HG02759 (cell line): ENCODE measurements around the gene CALHM6.
"Not testable (repeated sequence)": the region's sequence is repeated elsewhere in the genome, so short reads cannot be mapped to it uniquely, and the experiment has no call there.

Source experiments
- ATAC-seq: cut with Tn5 transposase; IDR thresholded peaks from one replicate; pipeline ENCODE4 v1.9.1; 2021; ENCODE audit warnings: mild to moderate bottlenecking, moderate library complexity; ENCODE audit not compliant: unreplicated experiment

CALHM6 gene

DNA sequence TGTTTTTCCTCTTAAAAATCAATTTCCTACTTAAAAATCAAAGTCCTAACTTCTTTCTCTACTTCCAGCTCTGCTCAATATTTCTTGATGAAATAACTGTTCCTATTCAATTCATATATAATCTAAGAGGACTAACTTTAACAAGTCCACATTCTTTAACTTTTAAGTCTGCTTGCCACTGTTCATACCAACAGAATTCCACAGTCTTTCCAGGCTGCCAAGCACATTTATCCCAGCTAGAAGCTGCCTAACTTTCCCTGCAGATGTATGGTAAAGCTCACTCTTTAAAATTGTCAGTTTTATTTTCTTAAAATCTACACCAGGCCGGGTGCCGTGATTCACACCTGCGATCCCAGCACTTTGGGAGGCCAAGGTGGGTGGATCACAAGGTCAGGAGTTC lies 11.5 kb downstream of the CALHM6 start:
- no peak for ATAC-seq

DNA sequence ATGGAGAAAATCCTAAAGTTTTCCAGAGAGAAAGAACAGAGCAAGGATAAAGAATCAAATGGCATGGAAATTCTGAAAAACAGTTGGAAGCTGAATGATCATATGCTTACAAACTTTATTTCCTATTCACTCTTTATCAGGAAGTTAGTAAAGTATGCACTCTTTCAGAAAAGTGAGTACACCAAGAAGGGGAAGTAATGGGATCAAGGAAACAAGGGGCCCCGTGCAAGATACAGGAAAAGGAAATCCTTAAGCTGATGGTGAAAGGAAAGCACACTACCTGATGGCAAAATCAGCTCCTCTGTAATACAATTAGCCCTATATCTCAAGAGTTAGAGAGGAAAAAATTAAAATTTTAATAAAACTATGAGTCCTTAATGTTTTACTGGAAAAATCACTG lies 14.0 kb downstream of the CALHM6 start:
- no peak for ATAC-seq

- ATAC-seq = peak; percentile 100
These were observed 15.0 kb downstream of the CALHM6 start for GRCh38 chr6:116476002-116476678.

DNA sequence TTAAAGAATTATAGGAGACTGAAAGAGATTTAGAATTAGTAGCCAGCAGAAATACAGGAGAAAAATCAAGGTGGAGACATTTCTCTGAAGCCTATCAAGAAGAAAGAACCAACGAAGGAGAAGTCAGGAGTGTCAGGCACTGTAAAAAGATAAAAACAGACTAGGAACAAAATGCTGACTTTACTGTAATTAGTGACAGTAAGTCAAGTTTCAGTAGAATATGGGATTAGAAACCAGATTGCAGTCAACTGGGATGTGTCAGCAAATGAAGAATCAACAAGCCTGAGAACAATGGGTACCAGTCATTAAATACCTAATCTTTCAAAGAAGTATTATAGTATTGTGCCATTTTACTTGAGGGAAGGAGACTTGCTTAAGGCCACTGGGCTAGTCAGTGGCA lies 21.6 kb downstream of the CALHM6 start:
- ATAC-seq = no peak

GRCh38 chr6:116483616-116484015 lies 22.4 kb downstream of the CALHM6 start:
- no peak for ATAC-seq

- ATAC-seq = no peak
These were observed 24.5 kb downstream of the CALHM6 start for GRCh38 chr6:116485559-116486184.

- no peak for ATAC-seq
These were observed 30.6 kb downstream of the CALHM6 start for GRCh38 chr6:116491610-116492330.

- ATAC-seq = no peak
These were observed 31.3 kb downstream of the CALHM6 start for GRCh38 chr6:116492331-116493067.

DNA sequence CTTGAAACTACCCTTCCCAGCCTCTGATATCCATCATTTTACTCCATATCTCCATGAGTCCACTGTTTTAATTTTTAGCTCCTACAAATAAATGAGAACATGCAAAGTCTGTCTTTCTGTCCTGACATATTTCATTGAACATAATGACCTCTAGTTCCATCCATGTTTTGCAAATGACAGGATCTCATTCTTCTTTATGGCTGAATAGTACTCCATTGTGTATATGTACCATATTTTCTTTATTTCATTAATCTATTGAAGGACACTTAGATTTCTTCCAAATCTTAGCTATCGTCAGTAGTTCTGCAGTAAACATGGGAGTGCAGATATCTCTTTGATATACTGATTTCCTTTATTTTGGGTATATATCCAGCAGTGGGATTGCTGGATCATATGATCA lies 34.0 kb downstream of the CALHM6 start:
- not testable (repeated sequence) for ATAC-seq

DNA sequence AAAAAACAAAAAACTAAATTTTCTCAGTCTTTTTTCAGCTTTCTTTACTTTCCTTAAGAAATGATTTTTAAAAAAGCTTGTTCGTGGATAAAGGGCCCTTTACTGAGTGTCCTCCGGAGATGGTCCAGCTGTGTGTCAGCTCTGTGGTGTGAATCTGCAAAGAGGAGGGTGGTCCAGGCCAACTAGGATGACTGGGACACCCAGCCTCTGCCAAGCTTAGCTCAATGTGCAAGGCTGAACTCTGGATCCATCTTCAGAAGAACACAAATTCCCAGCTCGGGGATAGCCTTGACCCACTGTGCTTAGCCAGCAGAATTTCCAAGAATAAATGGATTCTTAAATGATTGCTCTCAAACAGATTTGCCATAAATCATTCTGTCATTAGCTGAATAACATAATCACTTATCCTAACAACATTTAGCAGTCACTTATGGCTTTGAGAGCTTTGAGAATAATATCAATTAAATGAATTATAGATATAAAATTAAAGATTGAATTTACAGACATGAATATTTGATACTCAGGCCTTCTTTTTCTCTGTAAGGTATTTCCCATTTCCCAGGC lies 36.0 kb downstream of the CALHM6 start:
- ATAC-seq = no peak

DNA sequence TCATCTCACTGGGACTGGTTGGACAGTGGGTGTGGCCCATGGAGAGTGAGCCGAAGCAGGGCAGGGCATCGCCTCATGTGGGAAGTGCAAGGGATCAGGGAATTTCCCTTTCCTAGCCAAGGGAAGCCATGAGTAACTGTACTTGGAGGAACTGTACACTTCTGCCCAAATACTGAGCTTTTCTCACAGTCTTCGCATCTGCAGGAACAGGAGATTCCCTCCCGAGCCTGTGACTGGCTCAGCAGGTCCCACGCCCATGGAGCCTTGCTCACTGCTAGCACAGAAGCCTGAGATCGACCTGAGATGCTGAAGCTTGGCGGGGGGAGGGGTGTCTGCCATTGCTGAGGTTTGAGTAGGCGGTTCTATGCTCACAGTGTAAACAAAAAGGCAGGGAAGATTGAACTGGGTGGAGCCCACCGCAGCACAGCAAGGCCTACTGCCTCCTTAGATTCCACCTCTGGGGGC lies 39.8 kb downstream of the CALHM6 start:
- no peak for ATAC-seq

GRCh38 chr6:116507324-116507723 lies 46.1 kb downstream of the CALHM6 start:
- ATAC-seq = no peak

GRCh38 chr6:116508527-116508926 lies 47.4 kb downstream of the CALHM6 start:
- ATAC-seq = no peak

GRCh38 chr6:116511424-116512110 lies 50.4 kb downstream of the CALHM6 start, which contains the start of gene CALHM5:
CALHM5 (plus strand) TSS chr6:116511639; CDS start chr6:116511697, 58 bp downstream.
- no peak for ATAC-seq

DNA sequence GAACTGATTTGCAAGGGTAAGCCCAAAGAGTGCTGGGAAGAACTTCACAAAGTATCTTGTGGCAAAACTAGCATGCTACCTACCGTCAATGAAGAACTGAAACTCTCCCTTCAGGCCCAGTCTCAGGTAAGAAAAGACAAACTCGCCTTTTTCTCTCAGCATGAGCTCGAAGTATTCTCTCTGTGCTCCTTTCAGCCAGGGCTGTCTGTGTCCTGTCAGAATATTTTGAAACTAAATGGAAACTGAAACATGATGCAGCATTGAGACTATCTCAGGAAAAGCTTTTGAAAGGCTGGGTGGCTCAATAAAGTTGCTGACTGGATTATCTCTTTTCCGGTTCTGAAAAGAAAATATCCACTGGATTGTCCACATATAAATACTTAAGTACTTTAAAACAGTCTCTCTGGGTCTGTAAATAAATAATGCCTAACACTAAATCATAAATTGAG lies 51.0 kb downstream of the CALHM6 start:
- ATAC-seq = no peak

DNA sequence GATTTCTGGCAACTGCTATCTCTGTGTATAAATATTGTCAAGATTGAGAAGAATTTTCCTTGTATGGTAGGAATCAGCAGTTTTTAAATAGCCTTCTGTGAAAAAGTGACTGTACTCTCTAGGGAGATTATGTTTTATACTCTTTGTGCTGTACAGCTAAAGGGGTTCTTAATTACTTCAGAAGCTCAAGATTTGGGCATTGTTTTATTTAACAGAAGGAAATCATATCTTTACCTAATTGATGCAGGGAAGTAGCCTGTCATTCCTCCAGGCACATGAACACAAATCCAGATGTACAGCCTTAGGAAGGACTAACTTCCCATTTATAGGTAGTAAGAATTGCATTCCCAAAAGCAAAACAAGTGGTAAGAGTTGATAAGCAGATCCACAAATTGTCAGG lies 51.6 kb downstream of the CALHM6 start:
- ATAC-seq = no peak
